ENCODE measurements around the gene TRAPPC2.
"Not testable (repeated sequence)": the region's sequence is repeated elsewhere in the genome, so short reads cannot be mapped to it uniquely, and the experiment has no call there.

TRAPPC2 gene

DNA sequence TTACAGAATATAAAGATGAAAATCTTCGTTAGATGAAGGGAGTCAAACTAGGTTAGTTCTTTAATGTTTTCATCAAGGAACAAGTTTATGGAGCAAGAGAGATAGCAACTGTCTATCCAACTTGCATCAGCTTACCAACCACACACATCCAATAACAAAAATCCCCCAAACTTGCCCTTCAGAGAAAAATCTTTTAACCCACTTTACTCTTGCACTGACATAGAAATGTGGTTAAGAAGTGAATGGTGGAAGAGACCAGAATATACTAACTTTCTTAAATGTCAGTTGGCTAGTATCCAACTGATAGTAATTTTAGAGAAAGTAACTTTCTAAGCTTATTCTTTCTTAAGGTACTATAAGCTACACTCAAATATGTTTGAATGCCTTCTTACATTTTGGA, 47.2 kb downstream of the TRAPPC2 start:
- TF ChIP-seq, protein P1, sequence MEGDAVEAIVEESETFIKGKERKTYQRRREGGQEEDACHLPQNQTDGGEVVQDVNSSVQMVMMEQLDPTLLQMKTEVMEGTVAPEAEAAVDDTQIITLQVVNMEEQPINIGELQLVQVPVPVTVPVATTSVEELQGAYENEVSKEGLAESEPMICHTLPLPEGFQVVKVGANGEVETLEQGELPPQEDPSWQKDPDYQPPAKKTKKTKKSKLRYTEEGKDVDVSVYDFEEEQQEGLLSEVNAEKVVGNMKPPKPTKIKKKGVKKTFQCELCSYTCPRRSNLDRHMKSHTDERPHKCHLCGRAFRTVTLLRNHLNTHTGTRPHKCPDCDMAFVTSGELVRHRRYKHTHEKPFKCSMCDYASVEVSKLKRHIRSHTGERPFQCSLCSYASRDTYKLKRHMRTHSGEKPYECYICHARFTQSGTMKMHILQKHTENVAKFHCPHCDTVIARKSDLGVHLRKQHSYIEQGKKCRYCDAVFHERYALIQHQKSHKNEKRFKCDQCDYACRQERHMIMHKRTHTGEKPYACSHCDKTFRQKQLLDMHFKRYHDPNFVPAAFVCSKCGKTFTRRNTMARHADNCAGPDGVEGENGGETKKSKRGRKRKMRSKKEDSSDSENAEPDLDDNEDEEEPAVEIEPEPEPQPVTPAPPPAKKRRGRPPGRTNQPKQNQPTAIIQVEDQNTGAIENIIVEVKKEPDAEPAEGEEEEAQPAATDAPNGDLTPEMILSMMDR (IDR thresholded peaks at IDR 0.05; ENCODE audit: insufficient read depth, low read length, poor library complexity, severe bottlenecking) = no peak
- no peaks in the 10 kb centered on the region for H3K27me3 ChIP-seq (replicated peaks; ENCODE audit: control insufficient read depth, insufficient read depth, low read length)
- no peak overlapping the region for H3K4me3 ChIP-seq (replicated peaks; ENCODE audit: low read depth, low read length)

DNA sequence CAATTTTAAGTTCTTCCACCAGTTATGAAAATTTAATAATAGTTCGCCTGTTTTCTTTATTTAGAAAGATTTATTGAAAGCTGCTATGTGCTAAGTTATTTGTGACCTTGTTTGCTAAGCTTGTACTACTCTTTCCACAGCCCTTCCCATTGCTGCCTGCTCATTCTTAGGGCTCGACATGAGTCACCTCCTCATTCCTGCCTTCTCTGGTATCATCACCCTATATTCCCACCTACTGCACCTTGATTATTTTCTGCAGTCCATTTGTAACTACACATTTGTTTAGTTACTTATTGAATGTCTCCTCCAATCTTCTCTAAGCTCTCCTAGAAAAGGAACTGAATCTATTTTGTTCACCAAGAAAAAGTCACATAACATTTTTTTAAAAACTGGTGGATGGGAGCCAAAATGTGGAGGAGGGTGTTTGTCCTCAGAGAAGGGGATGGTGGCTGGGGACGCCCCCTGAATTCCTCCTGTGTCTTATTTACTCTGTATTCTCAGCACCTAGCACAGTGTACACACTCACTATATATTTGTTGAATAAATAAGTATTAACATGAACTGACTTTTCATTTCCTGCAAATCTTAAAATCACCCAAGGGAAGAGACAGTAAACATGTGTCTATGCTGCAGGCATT, 49.2 kb downstream of the TRAPPC2 start:
- TF ChIP-seq, protein P1 (IDR thresholded peaks at IDR 0.05; ENCODE audit: insufficient read depth, low read length, poor library complexity, severe bottlenecking) = no peak
- H3K4me3 ChIP-seq (replicated peaks; ENCODE audit: low read depth, low read length) = no peak overlapping the region
- H3K36me3 ChIP-seq (ENCODE audit: control insufficient read depth, insufficient read depth, low read length) = no peaks in the 10 kb centered on the region
- DNase-seq (ENCODE audit: extremely low read depth, insufficient read length) = no peak
- no peaks in the 10 kb centered on the region for H3K27me3 ChIP-seq (replicated peaks; ENCODE audit: control insufficient read depth, insufficient read depth, low read length)

More for the DNA sequence above, 47.2 kb downstream of the TRAPPC2 start:
- no peak for DNase-seq (ENCODE audit: extremely low read depth, insufficient read length)
- H3K36me3 ChIP-seq (ENCODE audit: control insufficient read depth, insufficient read depth, low read length) = no peaks in the 10 kb centered on the region

DNA sequence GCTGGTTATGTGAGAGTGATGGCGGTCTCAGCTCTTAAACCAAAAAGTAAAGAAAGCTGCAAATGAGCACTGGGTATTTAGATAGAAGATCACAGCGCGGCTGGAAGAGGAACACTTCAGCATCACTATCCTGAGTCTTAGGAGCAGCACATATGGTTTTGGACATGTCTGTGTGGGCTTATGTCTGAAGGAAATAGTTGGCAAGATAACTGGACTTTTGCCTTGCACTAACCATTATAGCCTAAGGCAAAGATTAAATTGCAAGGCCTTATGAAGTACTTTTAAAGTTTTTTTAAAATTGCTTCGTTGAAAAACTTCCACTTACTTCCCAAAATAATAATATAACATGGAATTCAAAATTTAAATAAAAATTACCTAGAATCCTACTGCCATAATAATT, 50.1 kb downstream of the TRAPPC2 start:
- TF ChIP-seq, protein P1 (IDR thresholded peaks at IDR 0.05; ENCODE audit: insufficient read depth, low read length, poor library complexity, severe bottlenecking) = no peak
- Histone ChIP-seq H3K27me3 (replicated peaks; ENCODE audit: control insufficient read depth, insufficient read depth, low read length) (no peaks in the 10 kb centered on the region), H3K36me3 (ENCODE audit: control insufficient read depth, insufficient read depth, low read length) (no peaks in the 10 kb centered on the region), H3K4me3 (replicated peaks; ENCODE audit: low read depth, low read length) (no peak overlapping the region)
- no peak for DNase-seq (ENCODE audit: extremely low read depth, insufficient read length)

DNA sequence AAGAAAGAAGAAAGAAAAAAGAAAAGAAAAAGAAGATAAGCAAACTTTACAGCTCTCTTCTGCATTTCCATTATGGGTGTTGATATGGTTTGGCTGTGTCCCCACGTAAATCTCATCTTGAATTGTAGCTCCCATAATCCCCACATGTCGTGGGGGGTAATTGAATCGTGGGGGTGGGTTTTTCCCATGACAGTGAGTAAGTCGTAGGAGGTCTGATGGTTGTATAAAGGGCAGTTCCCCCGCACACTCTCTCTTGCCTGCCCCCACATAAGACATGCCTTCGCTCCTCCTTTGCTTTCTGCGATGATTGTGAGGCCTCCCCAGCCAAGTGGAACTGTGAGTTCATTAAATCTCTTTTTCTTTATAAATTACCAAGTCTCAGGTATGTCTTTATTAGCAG, 52.8 kb downstream of the TRAPPC2 start:
- DNase-seq (ENCODE audit: extremely low read depth, insufficient read length) = no peak
- Histone ChIP-seq H3K27me3 (replicated peaks; ENCODE audit: control insufficient read depth, insufficient read depth, low read length) (no peaks in the 10 kb centered on the region), H3K36me3 (ENCODE audit: control insufficient read depth, insufficient read depth, low read length) (no peaks in the 10 kb centered on the region), H3K4me3 (replicated peaks; ENCODE audit: low read depth, low read length) (no peak overlapping the region)
- TF ChIP-seq, protein P1 (IDR thresholded peaks at IDR 0.05; ENCODE audit: insufficient read depth, low read length, poor library complexity, severe bottlenecking) = no peak

DNA sequence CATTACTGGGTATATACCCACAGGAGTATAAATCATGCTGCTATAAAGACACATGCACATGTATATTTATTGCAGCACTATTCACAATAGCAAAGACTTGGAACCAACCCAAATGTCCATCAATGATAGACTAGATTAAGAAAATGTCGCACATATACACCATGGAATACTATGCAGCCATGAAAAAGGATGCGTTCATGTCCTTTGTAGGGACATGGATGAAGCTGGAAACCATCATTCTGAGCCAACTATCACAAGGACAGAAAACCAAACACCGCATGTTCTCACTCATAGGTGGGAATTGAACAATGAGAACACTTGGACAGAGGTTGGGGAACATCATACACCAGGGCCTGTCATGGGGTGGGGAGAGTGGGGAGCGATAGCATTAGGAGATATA, 54.7 kb downstream of the TRAPPC2 start:
- not testable (repeated sequence) for H3K4me3 ChIP-seq (replicated peaks; ENCODE audit: low read depth, low read length); H3K27me3 ChIP-seq (replicated peaks; ENCODE audit: control insufficient read depth, insufficient read depth, low read length); DNase-seq (ENCODE audit: extremely low read depth, insufficient read length); H3K36me3 ChIP-seq (ENCODE audit: control insufficient read depth, insufficient read depth, low read length)

DNA sequence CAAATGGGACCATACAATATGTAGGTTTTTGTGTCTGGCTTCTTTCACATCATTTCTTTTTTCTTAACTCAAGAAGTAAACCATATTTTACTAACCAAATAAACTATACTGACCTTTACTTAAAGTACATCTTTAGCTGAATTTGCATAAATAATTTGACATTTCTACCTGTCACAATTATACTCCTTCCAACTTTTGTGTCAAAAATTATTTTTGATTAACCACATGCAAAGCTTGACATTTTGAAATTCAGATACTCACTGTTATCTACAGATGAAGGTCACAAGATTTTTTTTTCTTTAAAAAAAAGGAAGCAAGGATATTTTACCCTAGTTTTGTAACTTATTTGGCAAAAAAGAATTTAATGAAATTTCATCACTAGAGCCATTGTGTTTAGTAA, 57.5 kb downstream of the TRAPPC2 start:
- H3K27me3 ChIP-seq (replicated peaks; ENCODE audit: control insufficient read depth, insufficient read depth, low read length) = no peaks in the 10 kb centered on the region
- no peak overlapping the region for H3K4me3 ChIP-seq (replicated peaks; ENCODE audit: low read depth, low read length)

More for the DNA sequence above, 57.5 kb downstream of the TRAPPC2 start:
- no peaks in the 10 kb centered on the region for H3K36me3 ChIP-seq (ENCODE audit: control insufficient read depth, insufficient read depth, low read length)
- no peak for DNase-seq (ENCODE audit: extremely low read depth, insufficient read length)
- TF ChIP-seq, protein P1 (IDR thresholded peaks at IDR 0.05; ENCODE audit: insufficient read depth, low read length, poor library complexity, severe bottlenecking) = no peak

Data from GM06990 (cell line).